ENCODE measurements around the gene CLK2.
"Not testable (repeated sequence)": the region's sequence is repeated elsewhere in the genome, so short reads cannot be mapped to it uniquely, and the experiment has no call there.

The CLK2 gene

DNA sequence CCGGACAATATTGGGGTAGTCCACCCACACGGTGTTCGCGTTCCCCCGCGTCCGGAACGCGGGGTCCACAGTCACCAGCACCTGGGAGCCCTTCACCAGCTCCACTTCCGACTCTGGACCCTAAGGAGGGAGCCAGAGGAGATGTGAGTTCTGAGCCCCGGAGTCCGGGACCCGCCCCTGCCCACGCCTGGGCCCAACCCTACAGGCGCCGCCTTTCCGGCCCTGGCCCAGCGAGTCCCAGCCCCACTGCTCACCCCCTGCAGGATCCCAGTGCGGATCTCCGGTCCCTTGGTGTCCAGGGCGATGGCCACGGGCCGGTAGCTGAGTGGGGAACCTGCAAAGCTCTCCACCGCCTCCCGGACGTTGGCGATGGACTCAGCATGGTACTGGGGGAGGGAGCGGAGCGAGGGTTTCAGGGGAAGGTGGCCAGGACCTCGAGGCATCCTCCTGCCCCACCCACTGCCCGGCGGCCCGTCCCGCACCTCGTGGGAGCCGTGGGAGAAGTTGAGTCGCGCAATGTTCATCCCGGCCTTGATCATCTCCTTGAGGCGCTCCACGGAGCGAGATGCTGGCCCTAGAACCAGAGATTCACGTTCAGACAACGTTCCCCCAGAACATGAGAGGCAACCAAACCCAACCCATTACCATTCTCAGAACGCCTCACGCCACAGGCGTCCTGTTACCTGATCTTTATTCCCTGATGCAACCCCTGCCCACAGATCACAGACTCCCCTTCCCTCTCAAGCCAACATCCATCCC is 22.1 kb upstream of the CLK2 start:
- Histone ChIP-seq H3K4me3 (ENCODE audit: low read length) (peak overlapping the region; percentile 56), H3K27me3 (ENCODE audit: insufficient read depth, low read length, poor library complexity) (no peaks in the 10 kb centered on the region)
- peak; percentile 26 for DNase-seq

DNA sequence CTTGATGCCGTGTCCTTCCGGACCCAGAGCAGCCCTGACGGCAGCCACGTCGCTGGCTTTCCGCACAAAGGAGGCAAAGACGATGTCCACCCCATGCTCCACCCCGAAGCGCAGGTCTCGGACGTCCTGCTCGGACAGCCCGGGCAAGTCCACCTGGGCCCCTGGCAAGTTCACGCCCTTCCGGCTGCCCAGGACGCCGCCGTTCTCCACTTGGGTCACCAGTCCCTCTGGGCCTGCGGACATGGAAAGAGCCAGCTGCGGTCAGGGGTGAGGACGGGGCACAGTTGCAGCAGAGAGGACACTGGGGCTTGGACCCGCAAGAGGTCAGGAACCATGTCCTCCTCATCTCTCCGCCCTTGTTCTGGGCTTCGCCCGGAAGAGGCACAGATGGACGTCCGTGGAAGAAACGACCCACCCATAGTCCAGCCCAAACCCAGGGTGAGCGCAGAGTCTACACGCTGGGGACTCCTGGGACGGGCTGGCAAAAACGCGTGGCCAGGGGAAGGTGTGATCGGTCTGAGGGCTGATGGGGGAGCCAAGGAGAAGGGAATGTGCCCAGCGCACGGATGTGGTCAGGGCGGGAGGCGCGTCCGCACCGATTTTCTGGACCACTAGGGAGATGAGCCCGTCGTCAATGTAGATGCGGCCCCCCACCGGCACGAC is 21.3 kb upstream of the CLK2 start:
- H2BK120ac ChIP-seq (ENCODE audit: low read depth, low read length) = no peak overlapping the region
- H4K5ac ChIP-seq (ENCODE audit: low read length) = no peak overlapping the region
- peak overlapping the region; percentile 77 for H3K56ac ChIP-seq (ENCODE audit: low read length)
- no peak for DNase-seq
- H3K23ac ChIP-seq (ENCODE audit: low read length) = no peak overlapping the region
- H2AK5ac ChIP-seq (ENCODE audit: low read length) = no peak overlapping the region
- H4K8ac ChIP-seq (ENCODE audit: low read depth, low read length) = no peak overlapping the region
- H3K79me2 ChIP-seq (ENCODE audit: control insufficient read depth, insufficient read depth, low read length) = no peaks in the 10 kb centered on the region
- no peak overlapping the region for H2BK5ac ChIP-seq (ENCODE audit: low read length)
- no peak overlapping the region for H3K18ac ChIP-seq (ENCODE audit: low read length)
- H3K27ac ChIP-seq (ENCODE audit: low read depth, low read length) = no peak overlapping the region
- no peak overlapping the region for H3K4ac ChIP-seq (ENCODE audit: low read depth, low read length)
- no peaks in the 10 kb centered on the region for H3K79me1 ChIP-seq (ENCODE audit: low read length)
- H2BK15ac ChIP-seq (replicated peaks; ENCODE audit: low read depth) = no peak overlapping the region
- no peaks in the 10 kb centered on the region for H3K4me1 ChIP-seq (ENCODE audit: control insufficient read depth, low read depth, low read length)
- H3K4me3 ChIP-seq (ENCODE audit: low read length) = no peak overlapping the region
- no peaks in the 10 kb centered on the region for H3K27me3 ChIP-seq (ENCODE audit: insufficient read depth, low read length, poor library complexity)
- H3K36me3 ChIP-seq (ENCODE audit: control insufficient read depth, insufficient read depth, low read length) = no peaks in the 10 kb centered on the region
- WGBS (ENCODE audit: extremely low coverage, insufficient coverage, low lambda C conversion rate) = no CpG with 5 or more reads among the region's 46 CpGs
- peak overlapping the region; percentile 23 for H3K9ac ChIP-seq (ENCODE audit: low read length)
- H3K4me2 ChIP-seq (ENCODE audit: low read length) = peak overlapping the region; percentile 52

More for the DNA sequence above, 22.1 kb upstream of the CLK2 start:
- Histone ChIP-seq H3K79me1 (ENCODE audit: low read length) (no peaks in the 10 kb centered on the region), H2BK120ac (ENCODE audit: low read depth, low read length) (no peak overlapping the region), H3K27ac (ENCODE audit: low read depth, low read length) (no peak overlapping the region), H2BK15ac (replicated peaks; ENCODE audit: low read depth) (no peak overlapping the region), H3K79me2 (ENCODE audit: control insufficient read depth, insufficient read depth, low read length) (no peaks in the 10 kb centered on the region), H3K9ac (ENCODE audit: low read length) (peak overlapping the region; percentile 66), H3K36me3 (ENCODE audit: control insufficient read depth, insufficient read depth, low read length) (no peaks in the 10 kb centered on the region), H2BK5ac (ENCODE audit: low read length) (no peak overlapping the region), H3K56ac (ENCODE audit: low read length) (peak overlapping the region; percentile 77), H3K4ac (ENCODE audit: low read depth, low read length) (no peak overlapping the region), H3K4me2 (ENCODE audit: low read length) (peak overlapping the region; percentile 56), H3K18ac (ENCODE audit: low read length) (no peak overlapping the region), H3K23ac (ENCODE audit: low read length) (peak overlapping the region; percentile 85), H2AK5ac (ENCODE audit: low read length) (no peak overlapping the region), H3K4me1 (ENCODE audit: control insufficient read depth, low read depth, low read length) (no peaks in the 10 kb centered on the region), H4K8ac (ENCODE audit: low read depth, low read length) (no peak overlapping the region), H4K5ac (ENCODE audit: low read length) (no peak overlapping the region)
- no CpG with 5 or more reads among the region's 47 CpGs for WGBS (ENCODE audit: extremely low coverage, insufficient coverage, low lambda C conversion rate)

DNA sequence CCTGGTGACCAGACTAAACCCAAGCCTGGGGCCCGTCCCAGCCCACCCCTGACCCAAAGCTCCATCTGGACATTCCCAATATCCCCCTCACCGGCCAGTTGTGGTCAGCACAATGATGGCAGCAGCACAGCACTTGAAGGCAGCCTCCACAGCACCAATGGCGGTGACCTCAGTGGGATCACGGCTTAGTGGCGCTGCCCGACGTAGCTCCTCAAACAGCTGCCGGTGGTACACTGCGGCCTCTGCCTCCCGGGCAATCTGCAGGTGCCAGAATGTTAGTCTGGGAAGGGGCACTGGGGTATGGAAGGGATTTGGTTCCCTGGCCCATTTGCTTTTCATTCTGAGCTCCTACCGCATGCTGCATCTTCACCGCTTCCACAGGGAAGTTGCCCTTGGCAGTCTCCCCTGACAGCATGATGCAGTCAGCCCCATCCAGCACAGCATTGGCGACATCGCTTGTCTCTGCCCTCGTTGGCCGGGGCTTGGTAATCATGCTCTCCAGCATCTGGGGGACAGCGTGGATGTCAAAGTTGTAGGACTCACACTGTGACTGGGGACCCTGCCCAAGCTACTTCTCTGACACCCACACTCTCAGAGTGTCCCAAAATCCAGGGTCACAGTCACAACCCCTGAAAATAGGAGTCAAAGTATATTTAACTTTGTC is 19.9 kb upstream of the CLK2 start:
- H3K36me3 ChIP-seq (ENCODE audit: control insufficient read depth, insufficient read depth, low read length) = peaks cover 2% of the 10 kb centered on the region
- no peak overlapping the region for H2BK120ac ChIP-seq (ENCODE audit: low read depth, low read length)
- no peaks in the 10 kb centered on the region for H3K27me3 ChIP-seq (ENCODE audit: insufficient read depth, low read length, poor library complexity)
- no peak overlapping the region for H4K5ac ChIP-seq (ENCODE audit: low read length)
- H3K9ac ChIP-seq (ENCODE audit: low read length) = no peak overlapping the region
- no peaks in the 10 kb centered on the region for H3K79me1 ChIP-seq (ENCODE audit: low read length)
- H3K27ac ChIP-seq (ENCODE audit: low read depth, low read length) = no peak overlapping the region
- whole genome bisulfite sequencing (ENCODE audit: extremely low coverage, insufficient coverage, low lambda C conversion rate) = no CpG with 5 or more reads among the region's 17 CpGs
- H2BK5ac ChIP-seq (ENCODE audit: low read length) = no peak overlapping the region
- DNase-seq = no peak
- H3K56ac ChIP-seq (ENCODE audit: low read length) = no peak overlapping the region
- no peak overlapping the region for H3K4me3 ChIP-seq (ENCODE audit: low read length)
- no peak overlapping the region for H2BK15ac ChIP-seq (replicated peaks; ENCODE audit: low read depth)
- no peak overlapping the region for H3K4ac ChIP-seq (ENCODE audit: low read depth, low read length)
- H3K4me1 ChIP-seq (ENCODE audit: control insufficient read depth, low read depth, low read length) = no peaks in the 10 kb centered on the region
- no peak overlapping the region for H3K18ac ChIP-seq (ENCODE audit: low read length)
- H3K4me2 ChIP-seq (ENCODE audit: low read length) = no peak overlapping the region
- H3K23ac ChIP-seq (ENCODE audit: low read length) = no peak overlapping the region
- no peaks in the 10 kb centered on the region for H3K79me2 ChIP-seq (ENCODE audit: control insufficient read depth, insufficient read depth, low read length)
- H4K8ac ChIP-seq (ENCODE audit: low read depth, low read length) = no peak overlapping the region
- no peak overlapping the region for H2AK5ac ChIP-seq (ENCODE audit: low read length)

DNA sequence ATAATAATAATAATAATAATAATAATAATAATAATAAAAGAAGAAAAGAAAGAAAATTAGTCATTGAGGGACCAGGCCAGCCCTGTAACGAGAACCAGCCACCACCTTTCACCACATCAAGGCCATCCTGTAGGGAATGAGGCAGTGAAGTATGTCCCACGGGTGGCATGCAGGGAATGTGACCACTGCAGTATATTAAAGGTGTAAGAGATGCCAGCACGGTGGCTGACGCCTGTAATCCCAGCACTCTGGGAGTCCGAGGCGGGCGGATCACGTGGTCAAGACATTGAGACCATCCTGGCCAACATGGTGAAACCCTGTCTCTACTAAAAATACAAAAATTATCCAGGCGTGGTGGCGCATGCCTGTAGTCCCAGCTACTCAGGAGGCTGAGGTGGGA is 17.7 kb upstream of the CLK2 start:
- not testable (repeated sequence) for H2BK15ac ChIP-seq (replicated peaks; ENCODE audit: low read depth); H3K27me3 ChIP-seq (ENCODE audit: insufficient read depth, low read length, poor library complexity); H2AK5ac ChIP-seq (ENCODE audit: low read length); H4K8ac ChIP-seq (ENCODE audit: low read depth, low read length); H2BK120ac ChIP-seq (ENCODE audit: low read depth, low read length); H3K23ac ChIP-seq (ENCODE audit: low read length); H2BK5ac ChIP-seq (ENCODE audit: low read length); H3K4me2 ChIP-seq (ENCODE audit: low read length); H3K56ac ChIP-seq (ENCODE audit: low read length); H3K79me1 ChIP-seq (ENCODE audit: low read length); H3K27ac ChIP-seq (ENCODE audit: low read depth, low read length); DNase-seq; H3K4me3 ChIP-seq (ENCODE audit: low read length); H3K36me3 ChIP-seq (ENCODE audit: control insufficient read depth, insufficient read depth, low read length); H3K9ac ChIP-seq (ENCODE audit: low read length); H3K4me1 ChIP-seq (ENCODE audit: control insufficient read depth, low read depth, low read length); H3K79me2 ChIP-seq (ENCODE audit: control insufficient read depth, insufficient read depth, low read length); H3K18ac ChIP-seq (ENCODE audit: low read length); H3K4ac ChIP-seq (ENCODE audit: low read depth, low read length); H4K5ac ChIP-seq (ENCODE audit: low read length)
- no CpG with 5 or more reads among the region's 10 CpGs for WGBS (ENCODE audit: extremely low coverage, insufficient coverage, low lambda C conversion rate)

DNA sequence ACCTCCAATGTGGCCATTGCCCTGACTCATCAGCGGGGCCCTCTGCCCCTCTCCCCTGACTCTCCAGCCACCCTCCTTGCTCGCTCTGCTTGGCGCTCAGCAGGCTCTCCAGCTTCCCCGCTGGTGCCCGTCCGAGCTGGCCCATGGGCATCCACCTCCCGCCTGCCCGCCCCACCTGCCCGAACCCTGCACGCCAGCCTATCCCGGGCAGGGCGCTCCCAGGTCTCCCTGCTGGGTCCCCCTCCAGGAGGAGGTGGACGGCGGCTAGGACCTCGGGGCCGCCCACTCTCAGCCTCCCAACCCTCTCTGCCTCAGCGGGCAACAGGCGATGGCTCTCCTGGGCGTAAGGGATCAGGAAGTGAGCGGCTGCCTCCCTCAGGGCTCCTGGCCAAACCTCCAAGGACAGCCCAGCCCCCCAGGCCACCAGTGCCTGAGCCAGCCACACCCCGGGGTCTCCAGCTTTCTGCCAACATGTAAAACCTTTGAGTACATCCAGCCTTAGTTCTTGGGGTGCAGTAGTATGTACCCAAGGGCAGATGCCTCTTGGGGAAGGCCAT is 14.8 kb upstream of the CLK2 start:
- no peak overlapping the region for H3K9ac ChIP-seq (ENCODE audit: low read length)
- H4K5ac ChIP-seq (ENCODE audit: low read length) = no peak overlapping the region
- no peak for DNase-seq
- no peaks in the 10 kb centered on the region for H3K4me1 ChIP-seq (ENCODE audit: control insufficient read depth, low read depth, low read length)
- H4K8ac ChIP-seq (ENCODE audit: low read depth, low read length) = no peak overlapping the region
- H3K36me3 ChIP-seq (ENCODE audit: control insufficient read depth, insufficient read depth, low read length) = peaks cover 2% of the 10 kb centered on the region
- H3K4me2 ChIP-seq (ENCODE audit: low read length) = no peak overlapping the region
- WGBS (ENCODE audit: extremely low coverage, insufficient coverage, low lambda C conversion rate) = no CpG with 5 or more reads among the region's 21 CpGs
- H2BK5ac ChIP-seq (ENCODE audit: low read length) = no peak overlapping the region
- H3K23ac ChIP-seq (ENCODE audit: low read length) = no peak overlapping the region
- no peaks in the 10 kb centered on the region for H3K79me1 ChIP-seq (ENCODE audit: low read length)
- no peak overlapping the region for H3K4ac ChIP-seq (ENCODE audit: low read depth, low read length)
- H2AK5ac ChIP-seq (ENCODE audit: low read length) = no peak overlapping the region
- no peak overlapping the region for H3K56ac ChIP-seq (ENCODE audit: low read length)
- H2BK120ac ChIP-seq (ENCODE audit: low read depth, low read length) = no peak overlapping the region
- H2BK15ac ChIP-seq (replicated peaks; ENCODE audit: low read depth) = no peak overlapping the region
- H3K27me3 ChIP-seq (ENCODE audit: insufficient read depth, low read length, poor library complexity) = no peaks in the 10 kb centered on the region
- H3K18ac ChIP-seq (ENCODE audit: low read length) = no peak overlapping the region
- H3K4me3 ChIP-seq (ENCODE audit: low read length) = no peak overlapping the region
- H3K79me2 ChIP-seq (ENCODE audit: control insufficient read depth, insufficient read depth, low read length) = no peaks in the 10 kb centered on the region
- no peak overlapping the region for H3K27ac ChIP-seq (ENCODE audit: low read depth, low read length)
